Panc1 (cell line): ENCODE results near the gene ARPIN. TPM values are rescaled to one million over a fixed set of nuclear protein-coding genes. Genes with fewer than 3 reads are reported as not detected.

Source experiments
- ATAC-seq: fragments of 200-7000 bp; cut with Tn5 transposase; 2 replicates; pipeline ENCODE4 v1.9.1; 2020; ENCODE audit warnings: mild to moderate bottlenecking, moderate library complexity
- BruUV-seq: library from RNA; stranded (reverse); fragments of 400-500 nt; replicated peaks from 2 replicates; lab custom pipeline; 2021; lab: Mats Ljungman, UMichigan
- CTCF ChIA-PET: fragments of 300-600 bp; sonication (Branson Sonifier 250); formaldehyde crosslinking; loops from one replicate; lab custom pipeline; 2022; ENCODE audit warnings: antibody characterized with exemption; lab: Charles Lee
- POLR2A ChIA-PET: fragments of 300-600 bp; sonication (Branson Sonifier 250); formaldehyde crosslinking; loops from one replicate; lab custom pipeline; 2022; ENCODE audit warnings: antibody characterized with exemption; lab: Charles Lee
- DNase-seq: peaks from one replicate; pipeline ENCODE4 v3.0.0-alpha.2; 2010; ENCODE audit warnings: low read depth, low spot score
- H3K27ac ChIP-seq: 2 replicates; pipeline ENCODE4 v1.5.1; 2011; ENCODE audit warnings: mild to moderate bottlenecking, low read length, inconsistent platforms
- H3K27me3 ChIP-seq: fragments of 200-500 bp; sonication (Bioruptor generic); 2 replicates; pipeline ENCODE4 v1.6.0; 2014; ENCODE audit warnings: low read length, inconsistent platforms; ENCODE audit not compliant: control insufficient read depth, insufficient read depth
- H3K36me3 ChIP-seq: fragments of 200-500 bp; sonication (Bioruptor generic); 2 replicates; pipeline ENCODE4 v1.5.1; 2014; ENCODE audit warnings: inconsistent platforms, mild to moderate bottlenecking, low read length, moderate library complexity; ENCODE audit not compliant: control insufficient read depth, insufficient read depth
- H3K4me1 ChIP-seq: 2 replicates; pipeline ENCODE4 v1.5.1; 2011; ENCODE audit warnings: inconsistent platforms, mild to moderate bottlenecking, low read length, moderate library complexity; ENCODE audit not compliant: control insufficient read depth, insufficient read depth
- H3K4me3 ChIP-seq, 2 experiments: 2 replicates each; pipeline ENCODE4 v1.5.1; 2011 to 2012; ENCODE audit warnings: low read depth in 2 of 2, low read length in 2 of 2, mild to moderate bottlenecking in 2 of 2, inconsistent platforms in 1 of 2, moderate library complexity in 1 of 2
- H3K9me3 ChIP-seq: fragments of 200-500 bp; sonication (Bioruptor generic); 2 replicates; pipeline ENCODE4 v1.5.1; 2014; ENCODE audit warnings: low read depth, mild to moderate bottlenecking, inconsistent platforms, low read length, moderate library complexity; ENCODE audit not compliant: control insufficient read depth, insufficient read depth
- CTCF ChIP-seq: fragments of 450-650 bp; IDR thresholded peaks from 2 replicates; pipeline ENCODE4 v1.5.1; 2017; ENCODE audit warnings: mild to moderate bottlenecking
- POLR2AphosphoS5 ChIP-seq: IDR thresholded peaks from 2 replicates; pipeline ENCODE4 v1.6.1; 2012; ENCODE audit warnings: mild to moderate bottlenecking, low read depth, low read length, moderate library complexity
- REST ChIP-seq, 2 experiments: IDR thresholded peaks; 2 replicates each; pipeline ENCODE4 v1.6.1; 2011 to 2012; ENCODE audit warnings: low read depth in 2 of 2, control low read depth in 1 of 2, low read length in 1 of 2, mild to moderate bottlenecking in 1 of 2, moderate library complexity in 1 of 2; ENCODE audit not compliant: insufficient read depth in 1 of 2
- SIN3A ChIP-seq: IDR thresholded peaks from 2 replicates; pipeline ENCODE4 v1.6.1; 2012; ENCODE audit warnings: low read depth, mild to moderate bottlenecking, low read length, moderate library complexity, borderline replicate concordance; ENCODE audit not compliant: insufficient read depth
- TCF7L2 ChIP-seq: IDR thresholded peaks from 2 replicates; pipeline ENCODE4 v1.6.1; 2011; ENCODE audit warnings: mild to moderate bottlenecking, low read depth, low read length, inconsistent platforms
- in situ Hi-C: cut with HindIII; loops from 2 replicates; pipeline ENCODE4 v1.10.0; 2016; ENCODE audit warnings: low sequenced_read_pairs, low pct_unique_long_range_greater_than_20kb
- intact Hi-C: fragments of 100-400 bp; cut with micrococcal nuclease; formaldehyde crosslinking; loops from one replicate; pipeline ENCODE4 v1.10.0; 2022; ENCODE audit not compliant: unreplicated experiment
- total RNA-seq: library from RNA; stranded (reverse); gene quantifications from one replicate; pipeline ENCODE4 v1.2.1, GENCODE V29; 2021; ENCODE audit not compliant: unreplicated experiment

ARPIN gene
- total RNA-seq, 1 experiment from 2014 or later: 6.3 TPM

GRCh38 chr15:89877083-89877425, 35.7 kb downstream of the ARPIN start:
- H3K36me3 ChIP-seq: peaks cover 8% of the 10 kb centered on the region; the same call in 1 of the 2 replicates
- ATAC-seq: no peak
- BruUV-seq: no TSS peak
- no peaks in the 10 kb centered on the region for H3K27me3 ChIP-seq
- no peak overlapping the region for H3K4me3 ChIP-seq
- ChIA-PET CTCF (interaction anchor here (0.8 to 1.3 kb wide), 3 partner anchors 12 to 136 kb away, joined by 3 to 6 read pairs (median 4); no protein-coding TSS in a partner anchor), POLR2A (interaction anchor here (0.9 kb wide), 1 partner anchor 139 kb away, joined by 4 read pairs; no protein-coding TSS in a partner anchor)
- TF ChIP-seq CTCF (no peak), POLR2AphosphoS5 (no peak), TCF7L2 (no peak), SIN3A (no peak), REST (IDR thresholded peaks at IDR 0.05; ENCODE audit: insufficient read depth in 1 of 2, low read depth in 2 of 2, low read length in 1 of 2) (no peak)
- intact Hi-C loops (no loop called here), in situ Hi-C loops (loop anchor here (10.0 kb wide), 1 partner anchor 122 kb away; the partner anchor contains the start of gene MESP1)
- H3K9me3 ChIP-seq: no peaks in the 10 kb centered on the region
- no peak overlapping the region for H3K27ac ChIP-seq
- no peaks in the 10 kb centered on the region for H3K4me1 ChIP-seq
- DNase-seq: no peak

GRCh38 chr15:89876396-89877082, 36.2 kb downstream of the ARPIN start:
- in situ Hi-C loops: loop anchor here (10.0 kb wide), 1 partner anchor 122 kb away; the partner anchor contains the start of gene MESP1
- BruUV-seq: no TSS peak
- no peaks in the 10 kb centered on the region for H3K4me1 ChIP-seq
- no peaks in the 10 kb centered on the region for H3K27me3 ChIP-seq
- no peaks in the 10 kb centered on the region for H3K9me3 ChIP-seq
- DNase-seq (no peak), ATAC-seq (no peak)
- no peak overlapping the region for H3K27ac ChIP-seq
- no peak for TF ChIP-seq CTCF
- no peak for TF ChIP-seq POLR2AphosphoS5
- no peak for TF ChIP-seq SIN3A
- TF ChIP-seq TCF7L2: no peak
- no peak for TF ChIP-seq REST (IDR thresholded peaks at IDR 0.05; ENCODE audit: insufficient read depth in 1 of 2, low read depth in 2 of 2, low read length in 1 of 2)
- intact Hi-C loops: no loop called here
- POLR2A ChIA-PET: interaction anchor here (0.9 kb wide), 1 partner anchor 138 kb away, joined by 4 read pairs; no protein-coding TSS in a partner anchor
- H3K4me3 ChIP-seq: no peak overlapping the region
- peaks cover 8% of the 10 kb centered on the region; the same call in 1 of the 2 replicates for H3K36me3 ChIP-seq
- CTCF ChIA-PET: interaction anchor here (0.8 to 1.3 kb wide), 3 partner anchors 12 to 136 kb away, joined by 3 to 6 read pairs (median 4); no protein-coding TSS in a partner anchor
